ENCODE data around the gene FRMD4A.
"Not testable (repeated sequence)": the region's sequence is repeated elsewhere in the genome, so short reads cannot be mapped to it uniquely, and the experiment has no call there.

FRMD4A gene

DNA sequence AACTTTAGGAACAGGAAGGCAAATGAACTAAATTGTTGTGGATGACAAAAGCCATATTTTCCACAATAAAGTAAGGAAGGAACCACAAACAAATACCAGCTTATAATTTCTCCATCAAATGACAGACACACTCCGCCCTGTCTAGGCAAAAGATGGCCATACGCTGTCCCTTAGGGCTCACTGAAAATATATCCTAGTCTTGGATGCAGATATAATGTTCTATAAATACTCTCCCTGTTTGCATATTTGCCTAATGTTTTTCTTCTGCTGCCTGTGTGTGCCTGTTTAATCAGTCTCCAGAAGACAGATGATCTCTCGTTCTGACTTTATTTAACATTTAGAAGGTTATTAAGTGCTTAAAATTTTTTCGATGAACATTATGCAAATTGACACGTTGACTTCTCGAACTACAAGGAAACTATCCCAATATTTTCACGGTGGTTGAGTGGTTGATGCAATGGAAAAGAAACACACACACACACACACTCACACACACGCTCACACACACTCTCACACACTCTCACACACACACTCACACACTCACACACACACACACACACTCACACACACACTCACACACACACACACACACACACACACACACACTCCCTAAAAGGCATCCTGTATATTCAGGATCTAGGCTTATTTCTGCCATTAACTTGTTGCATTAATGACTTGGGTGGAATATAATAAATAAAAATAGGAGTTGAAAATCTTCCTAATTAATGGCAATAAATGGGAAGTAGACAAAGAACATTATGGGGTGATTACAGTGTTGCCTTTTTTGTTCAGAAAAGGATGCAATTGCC, 446.9 kb downstream of the FRMD4A start:
- in situ Hi-C loops (cut with HindIII; ENCODE audit: low pct_ligation_motif_present, low pct_unique_long_range_greater_than_20kb, low sequenced_read_pairs), result no loop called here
- DNase-seq, result no peak

DNA sequence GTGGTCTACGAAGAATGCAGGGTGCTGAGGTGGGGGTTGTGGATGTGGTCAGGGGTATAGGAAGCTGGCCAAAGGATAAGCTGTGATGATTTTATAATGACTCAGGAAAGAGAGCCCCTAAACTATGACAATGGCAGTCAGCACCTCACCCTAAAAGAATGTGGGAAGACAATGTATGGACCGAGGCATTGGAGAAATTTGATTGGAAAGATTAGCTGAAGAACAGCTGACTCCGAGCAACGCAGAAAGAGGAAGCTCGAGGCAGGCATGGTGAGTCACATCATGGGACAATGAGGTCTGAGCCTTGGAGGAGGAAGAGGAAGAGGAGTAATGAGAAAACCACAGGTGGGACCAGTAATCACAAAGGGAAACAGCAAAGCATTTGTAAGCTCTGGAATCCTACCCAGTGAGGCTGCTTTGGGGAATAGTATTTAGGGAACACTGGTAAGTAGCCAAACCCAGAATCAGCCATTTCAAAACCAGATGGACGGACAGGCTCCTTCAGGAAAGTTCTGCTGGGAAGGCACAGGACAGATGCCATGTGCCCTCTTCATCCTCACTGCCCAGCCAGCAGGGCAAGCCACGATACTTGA, 448.5 kb downstream of the FRMD4A start:
- in situ Hi-C loops (cut with HindIII; ENCODE audit: low pct_ligation_motif_present, low pct_unique_long_range_greater_than_20kb, low sequenced_read_pairs), result no loop called here
- peak; percentile 77 for DNase-seq

DNA sequence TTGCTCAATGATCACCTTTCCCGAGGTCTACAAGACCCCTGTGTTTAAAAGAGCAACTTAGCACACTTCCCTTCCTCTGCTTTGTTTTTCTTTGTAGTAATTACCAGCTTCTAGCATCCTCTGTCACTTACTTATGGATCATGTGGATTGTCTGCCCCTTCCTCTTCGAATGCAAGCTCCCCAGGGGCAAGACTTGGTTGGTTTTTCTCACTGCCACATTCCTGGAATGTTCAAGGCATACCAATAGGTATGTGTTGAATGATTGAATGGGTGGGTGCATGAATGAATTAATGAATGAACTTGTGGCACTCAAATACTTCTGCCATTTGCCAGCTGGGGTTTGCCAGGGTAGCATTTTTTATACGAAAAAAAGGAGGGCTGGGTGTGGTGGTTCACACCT, 450.0 kb downstream of the FRMD4A start:
- in situ Hi-C loops (cut with HindIII; ENCODE audit: low pct_ligation_motif_present, low pct_unique_long_range_greater_than_20kb, low sequenced_read_pairs), result no loop called here
- no peak for DNase-seq

DNA sequence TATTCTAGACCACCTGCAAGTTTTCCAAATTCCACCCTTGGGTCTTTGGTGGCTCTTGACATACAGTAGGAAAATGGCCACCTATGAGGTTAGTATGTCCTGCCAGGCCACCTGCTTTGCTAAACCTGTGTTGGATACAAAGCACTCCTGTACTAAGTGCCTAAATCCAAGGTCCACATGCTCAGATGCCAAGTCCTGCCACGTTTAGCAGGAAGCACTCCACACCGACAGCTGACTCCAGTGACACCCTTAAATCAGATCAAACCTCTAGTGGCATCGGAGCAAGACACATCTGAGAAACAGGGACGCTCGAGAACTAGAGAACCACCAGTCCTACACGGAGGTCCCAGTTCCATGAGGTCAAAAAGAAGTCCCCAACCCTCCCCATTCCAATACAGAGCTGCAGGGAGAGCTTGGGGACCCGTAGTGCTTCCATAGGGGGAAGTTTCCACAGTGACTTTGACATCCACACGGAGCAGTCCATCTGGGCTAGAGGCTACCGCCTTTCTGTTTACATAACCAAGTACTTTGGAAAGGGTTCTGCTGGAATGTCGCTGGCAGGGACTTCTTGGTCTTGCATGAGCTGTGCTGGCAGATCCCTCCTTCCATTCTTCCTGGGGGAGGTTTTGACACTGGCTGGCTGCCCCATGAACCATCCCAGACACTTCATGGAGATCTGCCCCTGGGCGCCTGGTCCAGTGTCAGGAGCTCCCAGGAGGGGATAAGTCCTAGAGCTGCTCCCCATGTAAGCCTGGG, 453.4 kb downstream of the FRMD4A start:
- in situ Hi-C loops (cut with HindIII; ENCODE audit: low pct_ligation_motif_present, low pct_unique_long_range_greater_than_20kb, low sequenced_read_pairs), result no loop called here
- no peak for DNase-seq

DNA sequence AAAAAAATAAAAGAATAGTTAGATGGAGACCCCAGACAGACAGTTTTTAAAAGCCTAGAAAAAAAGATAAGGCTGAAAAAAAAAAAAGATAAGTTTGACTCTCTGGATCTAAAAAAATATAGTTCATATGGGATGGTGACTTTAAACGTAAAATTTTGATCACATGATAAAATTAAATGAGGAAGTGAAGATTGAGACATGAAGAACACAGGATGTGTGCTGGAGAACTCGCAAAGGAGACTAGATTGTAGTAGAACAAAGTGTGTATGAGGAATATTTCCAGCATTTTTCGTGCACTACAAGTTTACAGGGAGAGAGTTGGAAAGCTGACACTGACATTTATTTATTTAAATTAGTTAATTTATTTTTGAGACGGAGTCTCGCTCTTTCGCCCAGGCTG, 457.5 kb downstream of the FRMD4A start:
- DNase-seq, result no peak
- in situ Hi-C loops (cut with HindIII; ENCODE audit: low pct_ligation_motif_present, low pct_unique_long_range_greater_than_20kb, low sequenced_read_pairs), result no loop called here

DNA sequence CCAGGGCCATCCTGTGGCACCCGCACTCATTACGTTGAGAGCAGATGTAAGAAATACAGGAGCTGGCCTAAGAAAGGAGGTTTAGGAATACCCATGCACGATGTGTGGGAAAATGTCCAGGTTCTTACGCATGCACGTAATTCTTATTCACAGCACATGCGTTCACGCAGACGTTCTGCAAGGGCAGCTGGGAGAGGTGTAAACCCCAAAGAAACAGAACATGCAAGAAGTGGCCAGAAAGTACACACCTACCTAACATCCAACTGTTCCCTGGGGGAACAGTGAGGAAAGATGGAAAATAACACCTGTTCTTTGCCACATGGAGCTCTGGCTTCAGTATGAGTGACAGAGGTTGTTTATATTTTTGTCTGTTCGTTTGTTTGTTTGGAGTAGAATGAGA, 458.3 kb downstream of the FRMD4A start:
- DNase-seq, result no peak
- in situ Hi-C loops (cut with HindIII; ENCODE audit: low pct_ligation_motif_present, low pct_unique_long_range_greater_than_20kb, low sequenced_read_pairs), result no loop called here

DNA sequence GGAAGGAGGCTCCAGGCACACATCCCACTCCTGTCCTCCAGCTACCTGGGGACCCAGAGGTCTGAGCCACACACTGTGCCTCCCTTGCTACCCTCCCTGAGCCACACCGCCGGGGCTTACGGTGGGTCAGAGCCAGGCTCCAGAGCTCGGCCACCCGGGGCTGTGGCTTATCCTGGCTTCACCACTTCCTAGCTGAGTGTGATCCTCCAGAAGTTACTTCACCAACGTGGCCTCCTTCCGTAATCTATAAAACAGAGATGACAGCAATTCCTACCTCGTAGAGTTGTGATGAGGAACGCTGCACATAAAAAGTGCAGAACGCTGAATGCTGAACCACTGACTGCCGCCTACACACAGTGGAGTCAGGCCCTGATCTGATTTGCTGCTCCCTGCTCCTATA, 458.9 kb downstream of the FRMD4A start:
- no peak for DNase-seq
- in situ Hi-C loops (cut with HindIII; ENCODE audit: low pct_ligation_motif_present, low pct_unique_long_range_greater_than_20kb, low sequenced_read_pairs), result no loop called here

DNA sequence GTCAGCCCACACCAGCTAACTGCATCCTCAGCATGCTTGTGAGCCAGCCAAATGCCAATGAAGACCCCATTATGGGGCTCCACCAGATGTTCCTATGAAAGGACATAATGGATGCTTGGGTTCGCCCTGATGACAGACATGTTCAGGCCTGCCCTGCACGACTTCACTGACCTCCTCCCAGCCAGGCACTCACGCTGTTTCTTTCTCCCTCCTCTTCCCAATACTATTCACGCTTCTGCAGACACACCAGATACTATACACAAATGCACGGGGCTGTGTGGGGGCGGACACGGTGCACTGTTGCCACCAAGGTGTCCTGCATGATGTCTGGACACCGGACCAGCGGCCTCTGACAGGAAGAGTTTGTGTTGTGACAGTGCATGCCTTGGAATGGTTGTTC, 459.7 kb downstream of the FRMD4A start:
- no peak for DNase-seq

DNA sequence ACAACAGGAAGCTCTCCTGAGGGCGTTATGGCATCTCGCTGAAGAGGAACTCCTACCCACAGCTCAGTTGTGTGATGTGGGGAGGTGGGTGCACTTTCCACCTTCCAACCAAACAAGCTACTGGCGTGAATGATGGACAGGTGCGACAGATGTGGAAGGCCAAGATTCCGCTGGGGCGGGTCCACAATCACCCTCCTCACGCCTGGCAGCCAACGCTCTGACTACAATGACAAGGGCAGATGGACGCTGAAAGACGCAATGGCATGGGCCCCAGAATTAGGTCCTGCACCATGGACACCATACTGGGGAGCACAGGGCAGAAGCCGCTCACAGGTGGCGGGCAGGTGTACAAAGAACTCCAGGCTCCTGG, 461.4 kb downstream of the FRMD4A start:
- DNase-seq, result no peak
- in situ Hi-C loops (cut with HindIII; ENCODE audit: low pct_ligation_motif_present, low pct_unique_long_range_greater_than_20kb, low sequenced_read_pairs), result no loop called here

More for the DNA sequence above, 459.7 kb downstream of the FRMD4A start:
- in situ Hi-C loops (cut with HindIII; ENCODE audit: low pct_ligation_motif_present, low pct_unique_long_range_greater_than_20kb, low sequenced_read_pairs), result no loop called here

DNA sequence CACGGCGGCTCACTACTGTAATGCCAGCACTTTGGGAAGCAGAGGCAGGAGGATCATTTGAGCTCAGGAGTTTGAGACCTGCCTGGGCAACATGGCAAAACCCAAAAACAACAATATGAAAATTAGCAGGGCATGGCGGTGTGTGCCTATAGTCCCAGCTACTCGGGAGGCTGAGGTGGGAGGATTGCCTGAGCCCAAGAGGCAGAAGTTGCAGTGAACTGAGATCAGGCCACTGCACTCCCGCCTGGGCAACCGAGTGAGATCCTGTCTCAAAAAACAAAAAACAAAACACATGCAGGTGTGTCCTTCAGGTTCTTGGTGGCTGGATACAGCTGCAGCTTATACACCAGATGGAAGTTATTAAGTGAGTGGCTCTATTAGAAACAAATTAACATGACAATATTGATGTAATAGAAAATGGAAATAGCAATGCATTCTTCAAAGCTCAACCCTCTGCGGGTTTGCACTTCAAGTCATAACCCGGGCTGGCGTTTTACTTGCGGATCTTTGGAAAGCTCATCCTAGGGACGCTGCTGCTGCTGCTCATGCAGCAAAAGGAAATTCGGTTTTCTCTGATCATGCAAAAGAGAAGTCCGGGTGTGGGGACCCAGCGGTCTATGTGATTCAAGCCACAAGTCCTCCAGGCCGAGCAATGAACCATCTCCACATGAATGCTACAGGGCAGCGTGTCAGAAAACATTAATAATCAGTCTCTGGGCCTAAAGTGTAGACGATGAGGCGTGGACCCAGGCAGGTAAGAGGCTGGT, 462.0 kb downstream of the FRMD4A start:
- in situ Hi-C loops (cut with HindIII; ENCODE audit: low pct_ligation_motif_present, low pct_unique_long_range_greater_than_20kb, low sequenced_read_pairs), result no loop called here
- DNase-seq, result no peak

DNA sequence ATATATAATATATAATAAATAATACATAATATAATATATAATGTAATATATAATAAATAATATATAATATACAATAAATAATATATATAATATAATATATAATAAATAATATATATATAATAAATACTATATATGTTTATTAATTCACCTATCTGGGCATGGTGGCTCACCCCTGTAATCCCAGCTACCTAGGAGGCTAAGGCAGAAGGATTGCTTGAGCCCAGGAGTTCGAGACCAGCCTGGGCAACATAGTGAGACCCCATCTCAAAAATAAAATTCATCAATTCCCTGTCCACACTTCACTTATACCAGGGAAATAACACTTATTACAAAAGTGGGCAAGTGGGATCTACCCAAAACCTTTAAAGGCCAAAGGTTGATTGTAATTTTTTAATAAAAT, 462.9 kb downstream of the FRMD4A start:
- DNase-seq, result no peak
- in situ Hi-C loops (cut with HindIII; ENCODE audit: low pct_ligation_motif_present, low pct_unique_long_range_greater_than_20kb, low sequenced_read_pairs), result no loop called here

DNA sequence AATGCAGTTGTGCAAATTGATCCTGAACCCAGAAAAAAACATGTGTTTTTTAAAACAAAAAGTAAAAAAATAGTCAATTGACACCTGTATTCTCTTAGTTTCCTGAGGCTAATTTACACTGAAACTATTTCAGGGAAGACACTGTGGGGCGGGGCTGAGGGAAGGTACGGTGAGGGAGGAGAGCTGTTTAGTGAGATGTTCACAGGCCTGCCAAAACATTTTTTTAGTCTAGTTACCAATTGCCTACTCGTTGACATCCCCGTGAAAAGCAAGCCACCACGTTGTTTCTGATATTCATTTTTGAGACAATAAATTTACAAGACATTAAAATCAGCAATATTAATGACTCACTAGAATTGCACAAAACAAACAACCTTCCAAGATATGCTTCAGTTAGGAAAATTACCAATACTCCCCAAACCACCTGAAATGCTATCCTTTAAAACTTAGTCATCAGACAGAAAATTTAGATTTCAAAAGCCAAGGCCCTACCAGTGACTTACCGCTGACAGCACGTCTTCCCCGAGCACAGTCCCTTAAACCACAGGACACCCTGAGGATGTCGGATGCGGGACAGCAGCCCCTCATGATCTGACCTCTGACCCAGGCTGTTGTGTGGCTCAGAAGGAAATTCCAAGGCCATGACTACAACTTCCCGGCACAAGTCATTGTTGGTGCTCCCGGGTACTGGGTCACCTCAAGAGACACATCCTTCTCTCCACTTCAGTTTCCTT, 464.8 kb downstream of the FRMD4A start:
- DNase-seq, result peak; percentile 77
- in situ Hi-C loops (cut with HindIII; ENCODE audit: low pct_ligation_motif_present, low pct_unique_long_range_greater_than_20kb, low sequenced_read_pairs), result no loop called here

DNA sequence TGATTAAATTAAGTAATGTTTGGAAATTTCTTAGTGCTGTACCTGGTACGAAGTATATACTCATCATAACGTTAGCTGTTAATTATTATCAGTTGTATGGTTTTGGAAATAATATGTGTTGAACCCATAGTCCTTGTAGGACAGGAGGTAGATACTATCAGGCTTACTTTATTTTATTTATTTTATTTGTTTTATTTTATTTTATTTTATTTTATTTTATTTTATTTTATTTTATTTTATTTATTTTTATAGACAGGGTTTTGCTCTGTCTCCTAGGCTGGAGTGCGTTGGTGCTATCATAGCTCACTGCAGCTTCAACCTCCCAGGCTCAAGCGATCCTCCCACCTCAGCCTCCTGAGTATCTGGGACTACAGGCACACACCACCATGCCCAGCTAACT, 465.5 kb downstream of the FRMD4A start:
- in situ Hi-C loops (cut with HindIII; ENCODE audit: low pct_ligation_motif_present, low pct_unique_long_range_greater_than_20kb, low sequenced_read_pairs); DNase-seq: not testable (repeated sequence)

DNA sequence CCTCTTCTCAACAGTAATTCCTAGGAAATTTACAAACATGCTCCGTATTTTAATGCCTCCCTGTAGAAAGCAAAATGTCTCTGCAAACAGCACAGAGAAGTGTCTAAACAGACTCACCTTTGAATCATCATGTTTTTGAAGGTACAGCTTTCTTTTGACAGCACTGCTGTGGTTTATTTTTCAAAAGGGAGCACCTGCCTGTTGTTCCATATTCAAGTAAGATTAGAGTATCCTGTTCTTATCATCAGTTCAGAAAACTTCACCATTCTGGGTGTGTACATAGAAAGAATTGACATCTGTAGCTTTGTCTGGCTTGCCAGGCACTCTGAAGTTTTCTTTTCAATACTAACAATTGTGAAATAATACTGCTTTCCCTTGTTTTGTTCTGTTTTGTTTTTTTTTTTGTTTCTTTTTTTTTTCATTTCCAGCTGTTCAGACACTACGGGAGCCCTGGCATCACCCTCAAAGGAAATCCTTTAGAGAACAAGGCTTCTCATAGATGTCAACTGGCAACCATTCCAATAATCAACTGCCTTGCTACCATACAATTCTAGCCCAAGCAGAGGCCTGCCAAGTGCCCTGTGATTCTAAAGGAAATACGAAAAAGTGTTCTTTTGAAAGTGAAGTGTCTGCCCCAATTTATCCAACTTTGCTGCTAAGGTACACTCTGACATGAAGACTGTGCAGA, 468.0 kb downstream of the FRMD4A start:
- in situ Hi-C loops (cut with HindIII; ENCODE audit: low pct_ligation_motif_present, low pct_unique_long_range_greater_than_20kb, low sequenced_read_pairs), result no loop called here
- DNase-seq, result no peak

DNA sequence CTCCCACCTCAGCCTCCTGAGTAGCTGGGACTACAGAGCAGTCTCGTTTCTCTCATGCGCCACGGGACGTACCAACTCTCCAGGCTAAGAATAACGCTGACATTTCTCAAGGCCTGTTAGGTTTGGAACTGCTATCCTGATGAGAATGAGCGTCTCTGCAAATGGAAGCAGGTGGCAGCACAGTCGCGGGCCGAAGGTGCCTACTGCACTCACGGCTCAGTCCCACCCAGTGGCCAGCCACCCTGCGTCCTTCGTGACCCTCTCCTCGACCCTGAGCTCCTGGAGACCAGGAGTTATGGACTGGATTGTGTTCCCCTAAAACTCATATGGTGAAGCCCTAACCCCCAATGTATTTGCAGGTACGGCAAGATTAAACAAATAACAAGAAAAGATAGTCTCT, 469.8 kb downstream of the FRMD4A start:
- DNase-seq, result no peak
- in situ Hi-C loops (cut with HindIII; ENCODE audit: low pct_ligation_motif_present, low pct_unique_long_range_greater_than_20kb, low sequenced_read_pairs), result no loop called here

DNA sequence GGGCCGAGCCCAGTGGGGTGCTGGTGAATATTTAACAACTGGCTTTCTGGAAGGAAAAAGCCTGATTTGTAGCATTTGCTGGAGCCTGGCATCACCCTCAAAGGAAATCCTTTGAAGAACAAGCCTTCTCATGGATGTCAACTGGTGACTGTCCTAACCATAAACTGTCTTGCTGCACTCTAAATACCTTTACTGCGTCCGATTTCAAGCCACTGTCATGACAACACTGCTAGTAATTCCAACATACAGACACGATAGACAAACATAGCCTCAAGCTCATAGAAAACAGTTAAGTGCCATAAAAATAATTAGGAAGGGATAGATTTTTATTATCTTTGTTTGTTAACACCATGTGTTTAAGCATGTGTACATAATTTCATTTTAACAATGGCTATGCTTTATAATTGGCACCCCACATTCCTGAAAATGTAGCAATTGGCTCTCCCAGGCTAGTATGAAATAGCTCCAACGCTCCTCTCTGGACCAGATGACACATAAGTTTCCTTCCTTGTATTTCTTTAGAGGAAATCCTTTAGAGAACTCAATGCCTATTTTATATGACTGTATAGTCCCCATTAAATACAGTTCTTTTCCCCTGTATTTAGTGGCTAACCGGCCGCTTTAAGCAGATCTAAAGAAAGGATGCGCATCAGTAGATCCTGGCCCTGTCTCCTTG, 470.6 kb downstream of the FRMD4A start:
- no peak for DNase-seq
- in situ Hi-C loops (cut with HindIII; ENCODE audit: low pct_ligation_motif_present, low pct_unique_long_range_greater_than_20kb, low sequenced_read_pairs), result no loop called here

DNA sequence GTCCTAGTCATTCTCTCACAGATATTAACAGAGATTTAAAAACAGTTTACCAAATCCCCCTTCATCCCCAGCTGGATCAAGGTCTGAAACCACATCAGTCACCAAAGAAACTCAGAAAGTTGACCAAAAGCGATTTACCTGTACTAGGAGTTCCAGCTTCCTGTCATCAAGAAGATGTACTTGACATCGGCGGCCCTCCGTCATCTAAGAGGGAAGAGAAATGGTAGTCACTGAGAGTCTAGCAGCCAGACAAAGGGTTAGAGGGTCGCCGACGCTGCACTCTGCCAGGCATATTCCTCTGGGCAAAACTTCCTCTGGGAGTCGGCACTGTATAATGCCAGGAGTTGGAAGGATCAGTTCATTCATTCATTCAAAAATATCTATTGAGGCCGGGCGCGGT, 472.0 kb downstream of the FRMD4A start:
- in situ Hi-C loops (cut with HindIII; ENCODE audit: low pct_ligation_motif_present, low pct_unique_long_range_greater_than_20kb, low sequenced_read_pairs), result no loop called here
- DNase-seq, result no peak

Measured in ACHN (cell line).